ENCODE results near the gene PIGU.

- TF ChIP-seq CTCF (IDR thresholded peaks at IDR 0.05) = no peak
- TF ChIP-seq EP300 (IDR thresholded peaks at IDR 0.05) = no peak
Measured at GRCh38 chr20:34604980-34605788, 71.7 kb downstream of the PIGU start.
